ENCODE results near the gene IFT88. TPM values are rescaled to one million over a fixed set of nuclear protein-coding genes. Genes with fewer than 3 reads are reported as not detected.

IFT88 gene
- total and polyA plus RNA-seq, 2 of the 8 experiments (the other 6 are each of a cell fraction or from before 2014, with no cell fraction given): 1.7 to 5.8 TPM

DNA sequence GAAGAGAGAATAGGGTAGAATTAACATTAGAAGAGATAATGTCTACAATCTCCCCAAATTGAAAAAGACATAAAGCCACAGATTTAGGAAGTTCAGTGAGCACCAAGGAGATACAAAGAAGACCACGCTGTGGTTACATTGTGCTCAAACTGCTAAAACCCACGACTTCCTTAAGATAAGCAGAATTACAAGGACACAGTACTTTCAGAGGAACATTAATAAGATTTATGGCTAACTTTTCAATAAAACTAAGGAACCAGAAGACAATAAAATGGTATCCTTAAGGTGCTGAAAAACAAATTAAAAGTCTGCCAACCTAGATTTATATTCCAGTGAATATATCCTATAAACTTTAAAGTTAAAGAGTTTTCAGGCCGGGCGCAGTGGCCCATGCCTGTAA, 129.1 kb downstream of the IFT88 start:
- Histone ChIP-seq H3K14ac (ENCODE audit: insufficient read length) (no peak overlapping the region), H4K5ac (ENCODE audit: insufficient read length, low read depth, low read length) (no peak overlapping the region), H4K91ac (replicated peaks; ENCODE audit: insufficient read length, low read length) (no peak overlapping the region), H3K36me3 (ENCODE audit: control insufficient read depth in 2 of 4, insufficient read depth in 4 of 4, low read length in 3 of 4) (no peaks in the 10 kb centered on the region), H3K79me2 (ENCODE audit: control insufficient read depth in 1 of 2, insufficient read depth in 2 of 2, low read length in 2 of 2) (no peaks in the 10 kb centered on the region), H2BK120ac (replicated peaks; ENCODE audit: low read depth, low read length) (no peak overlapping the region), H3K23ac (ENCODE audit: insufficient read length) (no peak overlapping the region), H3K27ac (ENCODE audit: low read depth, low read length) (no peak overlapping the region), H3K56ac (replicated peaks; ENCODE audit: insufficient read length, low read depth, low read length) (no peak overlapping the region), H2BK12ac (ENCODE audit: low read depth, low read length) (no peak overlapping the region), H3K4ac (replicated peaks; ENCODE audit: insufficient read length, low read depth, low read length) (no peak overlapping the region), H2BK20ac (ENCODE audit: low read length) (no peak overlapping the region), H4K20me1 (replicated peaks in 1 of 2; ENCODE audit: control insufficient read depth in 1 of 2, insufficient read depth in 2 of 2, low read length in 2 of 2) (peaks cover 0 to 1% of the 10 kb centered on the region in 2 experiments), H2BK15ac (ENCODE audit: low read length) (no peak overlapping the region), H3K79me1 (ENCODE audit: low read depth, low read length) (no peaks in the 10 kb centered on the region), H3K9me3 (ENCODE audit: insufficient read depth in 2 of 2, low read depth in 1 of 2, low read length in 1 of 2) (no peaks in the 10 kb centered on the region), H3K4me2 (ENCODE audit: insufficient read depth in 1 of 2, low read depth in 2 of 2, low read length in 2 of 2) (no peak overlapping the region), H3K18ac (ENCODE audit: extremely low read depth, low read length) (no peak overlapping the region), H3K9ac (replicated peaks in 1 of 4; ENCODE audit: extremely low read depth in 1 of 4, low read depth in 3 of 4, low read length in 3 of 4) (no peak overlapping the region), H3K23me2 (ENCODE audit: low read depth, low read length) (no peaks in the 10 kb centered on the region), H2AK5ac (ENCODE audit: low read depth, low read length) (no peak overlapping the region), H4K8ac (ENCODE audit: extremely low read depth, insufficient read depth, low read length) (no peak overlapping the region), H2BK5ac (ENCODE audit: low read depth, low read length) (no peak overlapping the region), H2AFZ (ENCODE audit: low read length) (no peak overlapping the region), H3K4me1 (replicated peaks in 1 of 4; ENCODE audit: control insufficient read depth in 3 of 4, insufficient read depth in 4 of 4, low read length in 3 of 4) (no peaks in the 10 kb centered on the region), H3K4me3 (ENCODE audit: extremely low read depth in 1 of 4, insufficient read depth in 2 of 4, low read depth in 3 of 4, low read length in 4 of 4) (no peak overlapping the region), H3K27me3 (replicated peaks in 1 of 4; ENCODE audit: control insufficient read depth in 3 of 4, extremely low read depth in 1 of 4, insufficient read depth in 3 of 4, low read length in 3 of 4) (0 out of 7 replicates have a peak, but pooled peaks cover 0 to under 1% (median under 1%) of the 10 kb centered on the region in 4 experiments)
- no peak for FAIRE-seq
- DNase-seq (ENCODE audit: low read depth in 1 of 2, low spot score in 2 of 2): no peak
- WGBS, 2 experiments (ENCODE audit: extremely low coverage in 1 of 2, insufficient coverage in 1 of 2, insufficient read length in 1 of 2, insufficient replicate concordance in 2 of 2, low coverage in 1 of 2, low lambda C conversion rate in 2 of 2, missing lambda C conversion rate in 1 of 2): 83% methylated on average over 4 of the region's 4 CpGs; no CpG with 5 or more reads in 1 of the 2 experiments
- CTCF ChIA-PET (ENCODE audit: partially characterized antibody): no interaction called here
- POLR2A ChIA-PET (ENCODE audit: partially characterized antibody): no interaction called here
- TF ChIP-seq BACH1 (IDR thresholded peaks at IDR 0.05; ENCODE audit: low read length) (no peak), CBX8 (IDR thresholded peaks at IDR 0.05; ENCODE audit: borderline replicate concordance, low read depth, low read length) (no peak), CBX5 (IDR thresholded peaks at IDR 0.05; ENCODE audit: low read depth, low read length) (no peak), SIRT6 (IDR thresholded peaks at IDR 0.05; ENCODE audit: low read length) (no peak), CHD2 (IDR thresholded peaks at IDR 0.05; ENCODE audit: low read length) (no peak), YY1 (IDR thresholded peaks at IDR 0.05; ENCODE audit: low read depth, low read length) (no peak), FOSL1 (IDR thresholded peaks at IDR 0.05; ENCODE audit: insufficient read depth, low read depth, low read length) (no peak), EP300 (IDR thresholded peaks at IDR 0.05; ENCODE audit: borderline replicate concordance in 1 of 2, low read depth in 2 of 2, low read length in 2 of 2) (no peak)
- TF ChIP-seq, protein P1, sequence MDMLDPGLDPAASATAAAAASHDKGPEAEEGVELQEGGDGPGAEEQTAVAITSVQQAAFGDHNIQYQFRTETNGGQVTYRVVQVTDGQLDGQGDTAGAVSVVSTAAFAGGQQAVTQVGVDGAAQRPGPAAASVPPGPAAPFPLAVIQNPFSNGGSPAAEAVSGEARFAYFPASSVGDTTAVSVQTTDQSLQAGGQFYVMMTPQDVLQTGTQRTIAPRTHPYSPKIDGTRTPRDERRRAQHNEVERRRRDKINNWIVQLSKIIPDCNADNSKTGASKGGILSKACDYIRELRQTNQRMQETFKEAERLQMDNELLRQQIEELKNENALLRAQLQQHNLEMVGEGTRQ (IDR thresholded peaks at IDR 0.05; ENCODE audit: low read length): no peak
- TF ChIP-seq, protein P2, sequence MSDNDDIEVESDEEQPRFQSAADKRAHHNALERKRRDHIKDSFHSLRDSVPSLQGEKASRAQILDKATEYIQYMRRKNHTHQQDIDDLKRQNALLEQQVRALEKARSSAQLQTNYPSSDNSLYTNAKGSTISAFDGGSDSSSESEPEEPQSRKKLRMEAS (IDR thresholded peaks at IDR 0.05): no peak
- TF ChIP-seq, protein P3, sequence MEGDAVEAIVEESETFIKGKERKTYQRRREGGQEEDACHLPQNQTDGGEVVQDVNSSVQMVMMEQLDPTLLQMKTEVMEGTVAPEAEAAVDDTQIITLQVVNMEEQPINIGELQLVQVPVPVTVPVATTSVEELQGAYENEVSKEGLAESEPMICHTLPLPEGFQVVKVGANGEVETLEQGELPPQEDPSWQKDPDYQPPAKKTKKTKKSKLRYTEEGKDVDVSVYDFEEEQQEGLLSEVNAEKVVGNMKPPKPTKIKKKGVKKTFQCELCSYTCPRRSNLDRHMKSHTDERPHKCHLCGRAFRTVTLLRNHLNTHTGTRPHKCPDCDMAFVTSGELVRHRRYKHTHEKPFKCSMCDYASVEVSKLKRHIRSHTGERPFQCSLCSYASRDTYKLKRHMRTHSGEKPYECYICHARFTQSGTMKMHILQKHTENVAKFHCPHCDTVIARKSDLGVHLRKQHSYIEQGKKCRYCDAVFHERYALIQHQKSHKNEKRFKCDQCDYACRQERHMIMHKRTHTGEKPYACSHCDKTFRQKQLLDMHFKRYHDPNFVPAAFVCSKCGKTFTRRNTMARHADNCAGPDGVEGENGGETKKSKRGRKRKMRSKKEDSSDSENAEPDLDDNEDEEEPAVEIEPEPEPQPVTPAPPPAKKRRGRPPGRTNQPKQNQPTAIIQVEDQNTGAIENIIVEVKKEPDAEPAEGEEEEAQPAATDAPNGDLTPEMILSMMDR (IDR thresholded peaks at IDR 0.05; ENCODE audit: control extremely low read depth in 1 of 3, insufficient read depth in 1 of 3, low read depth in 1 of 3, low read length in 3 of 3): no peak

Measured in H1 (cell line).